Activated T-cell treated with anti-CD3 and anti-CD28 coated beads, Interleukin-2, amount 50 U/mL, for 72 hours (primary cell): ENCODE results near the gene CD38. TPM values are rescaled to one million over a fixed set of nuclear protein-coding genes. Genes with fewer than 3 reads are reported as not detected.

Source experiments
- ATAC-seq, 2 donors: fragments of 150-1000 bp; cut with Tn5 transposase; replicated peaks in 1 of 2; 2 replicates each; pipeline ENCODE4 v1.10.0; 2021; ENCODE audit warnings: moderate library complexity in 2 of 2, mild to moderate bottlenecking in 1 of 2
- DNase-seq, 2 donors: peaks; one replicate each; pipeline ENCODE4 v3.0.0; 2021 to 2022; ENCODE audit warnings: mixed read lengths in 1 of 2
- H3K27ac Mint-ChIP-seq: one replicate; pipeline ENCODE4 v1.8.0; 2022; ENCODE audit warnings: mild to moderate bottlenecking, moderate library complexity, mixed read lengths
- H3K27me3 Mint-ChIP-seq: one replicate; pipeline ENCODE4 v1.8.0; 2022; ENCODE audit warnings: low read depth, mixed read lengths
- H3K36me3 Mint-ChIP-seq, 2 donors: one replicate each; pipeline ENCODE4 v1.8.0; 2022; ENCODE audit warnings: mixed read lengths in 2 of 2, mild to moderate bottlenecking in 1 of 2; ENCODE audit not compliant: insufficient read depth in 2 of 2
- H3K4me1 Mint-ChIP-seq: one replicate; pipeline ENCODE4 v1.8.0; 2022; ENCODE audit warnings: low read depth, mixed read lengths
- H3K4me3 Mint-ChIP-seq, 2 donors: one replicate each; pipeline ENCODE4 v1.8.0; 2022; ENCODE audit warnings: mild to moderate bottlenecking in 2 of 2, mixed read lengths in 2 of 2, moderate library complexity in 2 of 2
- H3K9me3 Mint-ChIP-seq, 2 donors: one replicate each; pipeline ENCODE4 v1.8.0; 2022; ENCODE audit warnings: mixed read lengths in 2 of 2
- total RNA-seq, 2 donors: library from RNA; stranded (reverse); gene quantifications; one replicate each; pipeline ENCODE4 v1.2.3, GENCODE V29; 2022

Gene CD38
- total RNA-seq, 2 donors from 2014 or later, result 60.2 to 62.9 TPM

GRCh38 chr4:15769202-15769601 is 8.9 kb upstream of the CD38 start:
- no peak overlapping the region for H3K4me3 Mint-ChIP-seq
- DNase-seq, result no peak
- H3K27me3 Mint-ChIP-seq, result peaks cover 18% of the 10 kb centered on the region
- H3K27ac Mint-ChIP-seq, result no peak overlapping the region
- H3K9me3 Mint-ChIP-seq, result peaks cover 4 to 9% of the 10 kb centered on the region in 2 donors
- peaks cover 79% of the 10 kb centered on the region for H3K4me1 Mint-ChIP-seq
- no peak for ATAC-seq
- H3K36me3 Mint-ChIP-seq, result peaks cover 5 to 14% of the 10 kb centered on the region in 2 donors

- DNase-seq (peak; percentile 41 to 47), ATAC-seq (peak; percentile 87 to 88)
- Mint-ChIP-seq H3K36me3 (peaks cover 7 to 8% of the 10 kb centered on the region in 2 donors), H3K27me3 (peaks cover 40% of the 10 kb centered on the region), H3K4me1 (peaks cover 72% of the 10 kb centered on the region), H3K27ac (peak overlapping the region; percentile 77), H3K9me3 (no peaks in the 10 kb centered on the region), H3K4me3 (peak overlapping the region; percentile 71 to 82)
These were observed 6.7 kb upstream of the CD38 start for GRCh38 chr4:15771216-15772058.

- no peaks in the 10 kb centered on the region for H3K9me3 Mint-ChIP-seq
- no peak overlapping the region for H3K27ac Mint-ChIP-seq
- H3K4me3 Mint-ChIP-seq, result no peak overlapping the region
- peaks cover 66% of the 10 kb centered on the region for H3K4me1 Mint-ChIP-seq
- H3K36me3 Mint-ChIP-seq, result peaks cover 5 to 6% of the 10 kb centered on the region in 2 donors
- ATAC-seq (peak; percentile 38 to 41), DNase-seq (peak; percentile 37 to 38)
- H3K27me3 Mint-ChIP-seq, result peaks cover 55% of the 10 kb centered on the region
These were observed 4.1 kb upstream of the CD38 start for GRCh38 chr4:15774020-15774420.

GRCh38 chr4:15776871-15777648 is 1.1 kb upstream of the CD38 start:
- H3K9me3 Mint-ChIP-seq, result no peaks in the 10 kb centered on the region
- peaks cover 54% of the 10 kb centered on the region for H3K27me3 Mint-ChIP-seq
- H3K4me3 Mint-ChIP-seq, result peak overlapping the region in 1 of 2 donors; percentile 90
- H3K4me1 Mint-ChIP-seq, result peaks cover 65% of the 10 kb centered on the region
- H3K36me3 Mint-ChIP-seq, result peaks cover 15 to 16% of the 10 kb centered on the region in 2 donors
- ATAC-seq, result no peak
- no peak for DNase-seq
- no peak overlapping the region for H3K27ac Mint-ChIP-seq

GRCh38 chr4:15777697-15778288 is 335 bp upstream of the CD38 start:
- no peak for ATAC-seq
- Mint-ChIP-seq H3K27ac (no peak overlapping the region), H3K9me3 (no peaks in the 10 kb centered on the region), H3K36me3 (peaks cover 17 to 19% of the 10 kb centered on the region in 2 donors), H3K4me1 (peaks cover 65% of the 10 kb centered on the region), H3K4me3 (peak overlapping the region; percentile 86 to 90), H3K27me3 (peaks cover 47% of the 10 kb centered on the region)
- DNase-seq, result no peak

GRCh38 chr4:15779306-15779705 is 1.2 kb downstream of the CD38 start:
- Mint-ChIP-seq H3K27ac (no peak overlapping the region), H3K4me3 (peak overlapping the region; percentile 86 to 90), H3K9me3 (no peaks in the 10 kb centered on the region), H3K27me3 (peaks cover 36% of the 10 kb centered on the region), H3K36me3 (peaks cover 18 to 22% of the 10 kb centered on the region in 2 donors), H3K4me1 (peaks cover 68% of the 10 kb centered on the region)
- ATAC-seq, result no peak
- DNase-seq, result no peak

GRCh38 chr4:15779809-15780208 is 1.7 kb downstream of the CD38 start:
- Mint-ChIP-seq H3K9me3 (no peaks in the 10 kb centered on the region), H3K4me1 (peaks cover 66% of the 10 kb centered on the region), H3K27me3 (peaks cover 31% of the 10 kb centered on the region), H3K36me3 (peaks cover 20 to 22% of the 10 kb centered on the region in 2 donors), H3K27ac (no peak overlapping the region), H3K4me3 (peak overlapping the region; percentile 86 to 90)
- DNase-seq (no peak), ATAC-seq (no peak)

GRCh38 chr4:15781427-15782095 is 3.4 kb downstream of the CD38 start:
- Mint-ChIP-seq H3K36me3 (peaks cover 19 to 33% of the 10 kb centered on the region in 2 donors), H3K27me3 (peaks cover 13% of the 10 kb centered on the region), H3K27ac (peak overlapping the region; percentile 17), H3K4me3 (peak overlapping the region; percentile 86 to 90), H3K4me1 (peaks cover 66% of the 10 kb centered on the region), H3K9me3 (no peaks in the 10 kb centered on the region)
- ATAC-seq (peak; percentile 61 to 73), DNase-seq (peak; percentile 53 to 67)

- DNase-seq (no peak), ATAC-seq (no peak)
- peaks cover 71% of the 10 kb centered on the region for H3K4me1 Mint-ChIP-seq
- H3K4me3 Mint-ChIP-seq, result no peak overlapping the region
- peaks cover 19 to 38% of the 10 kb centered on the region in 2 donors for H3K36me3 Mint-ChIP-seq
- H3K27ac Mint-ChIP-seq, result no peak overlapping the region
- H3K27me3 Mint-ChIP-seq, result no peaks in the 10 kb centered on the region
- no peaks in the 10 kb centered on the region for H3K9me3 Mint-ChIP-seq
These were observed 5.5 kb downstream of the CD38 start for GRCh38 chr4:15783676-15784075.

- no peaks in the 10 kb centered on the region for H3K9me3 Mint-ChIP-seq
- no peak for DNase-seq
- H3K4me3 Mint-ChIP-seq, result no peak overlapping the region
- ATAC-seq, result no peak
- H3K27ac Mint-ChIP-seq, result no peak overlapping the region
- no peaks in the 10 kb centered on the region for H3K27me3 Mint-ChIP-seq
- peaks cover 74% of the 10 kb centered on the region for H3K4me1 Mint-ChIP-seq
- peaks cover 19 to 40% of the 10 kb centered on the region in 2 donors for H3K36me3 Mint-ChIP-seq
These were observed 7.0 kb downstream of the CD38 start for GRCh38 chr4:15784959-15785634.

- Mint-ChIP-seq H3K9me3 (no peaks in the 10 kb centered on the region), H3K4me3 (no peak overlapping the region), H3K27ac (no peak overlapping the region), H3K36me3 (peaks cover 12 to 29% of the 10 kb centered on the region in 2 donors), H3K4me1 (peaks cover 58% of the 10 kb centered on the region), H3K27me3 (no peaks in the 10 kb centered on the region)
- no peak for DNase-seq
- ATAC-seq, result no peak
These were observed 8.6 kb downstream of the CD38 start for GRCh38 chr4:15786743-15787142.

GRCh38 chr4:15792974-15793373 is 14.8 kb downstream of the CD38 start:
- Mint-ChIP-seq H3K27ac (no peak overlapping the region), H3K4me1 (peaks cover 60% of the 10 kb centered on the region), H3K27me3 (no peaks in the 10 kb centered on the region), H3K36me3 (peaks cover 0 to 11% of the 10 kb centered on the region in 2 donors), H3K9me3 (no peaks in the 10 kb centered on the region), H3K4me3 (no peak overlapping the region)
- no peak for DNase-seq
- no peak for ATAC-seq
